Stimulated activated effector memory CD8-positive, alpha-beta T cell treated with anti-CD3 and anti-CD28 coated beads, Interleukin-12 subunit alpha, Interleukin-12 subunit beta, amount 100 ng/mL, for 72 hours (primary cell): ENCODE measurements around the gene TIMM10B.

Source experiments
- ATAC-seq: fragments of 150-1000 bp; cut with Tn5 transposase; 2 replicates; pipeline ENCODE4 v1.10.0; 2021
- DNase-seq, 2 donors: peaks; one replicate each; pipeline ENCODE4 v3.0.0; 2021 to 2022; ENCODE audit warnings: low spot score in 2 of 2
- H3K27ac Mint-ChIP-seq: one replicate; pipeline ENCODE4 v1.8.0; 2022; ENCODE audit warnings: mild to moderate bottlenecking, mixed read lengths
- H3K36me3 Mint-ChIP-seq: one replicate; pipeline ENCODE4 v1.8.0; 2022; ENCODE audit warnings: mild to moderate bottlenecking, mixed read lengths
- H3K4me1 Mint-ChIP-seq: one replicate; pipeline ENCODE4 v1.8.0; 2022; ENCODE audit warnings: mixed read lengths
- H3K4me3 Mint-ChIP-seq: one replicate; pipeline ENCODE4 v1.8.0; 2022; ENCODE audit warnings: mild to moderate bottlenecking, mixed read lengths
- H3K9me3 Mint-ChIP-seq: one replicate; pipeline ENCODE4 v1.8.0; 2022; ENCODE audit warnings: mixed read lengths

TIMM10B gene

DNA sequence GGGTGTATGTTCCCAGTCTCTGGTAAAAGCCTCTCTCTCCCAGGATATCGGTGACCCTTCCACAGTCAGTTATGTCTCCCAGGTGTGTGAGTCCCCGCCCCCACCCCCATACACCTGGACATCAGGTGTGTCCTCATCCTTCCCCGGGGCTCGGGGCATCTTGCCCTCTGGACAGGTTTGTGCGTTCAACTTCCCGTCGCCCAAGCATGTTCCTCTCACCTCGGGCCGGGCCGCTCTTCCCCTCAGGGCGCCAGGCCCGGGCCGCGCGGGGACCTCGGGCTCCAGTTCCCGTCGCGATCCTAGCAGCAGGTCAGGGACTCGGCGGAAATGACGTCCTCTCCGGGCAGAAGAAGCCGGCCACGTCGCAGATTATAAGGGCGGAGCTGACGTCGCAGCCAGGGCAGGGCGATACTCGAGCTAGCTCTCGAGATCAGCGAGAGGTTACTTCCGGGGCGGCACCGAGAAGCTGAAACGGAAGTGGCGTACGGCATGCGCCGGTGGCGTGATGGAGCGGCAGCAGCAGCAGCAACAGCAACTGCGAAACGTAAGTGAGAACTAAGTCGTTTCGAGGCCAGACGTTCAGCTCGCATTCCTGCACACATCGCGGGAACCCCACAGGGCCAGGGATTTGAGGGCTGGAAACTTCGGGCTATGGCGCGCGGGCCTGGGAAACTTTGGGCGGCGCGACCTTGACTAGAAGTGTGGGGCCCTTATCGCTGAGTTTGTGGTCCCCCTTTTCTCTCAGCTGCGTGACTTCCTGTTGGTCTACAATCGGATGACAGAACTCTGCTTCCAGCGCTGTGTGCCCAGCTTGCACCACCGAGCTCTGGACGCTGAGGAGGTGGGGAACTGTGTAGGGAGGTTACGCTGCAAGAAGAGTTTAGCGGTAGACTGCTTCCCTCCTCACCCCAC is at the start of gene TIMM10B, which contains the start of gene ARFIP2:
TIMM10B (plus strand) TSS at position 490 of the 912 bp plus-strand sequence; CDS start at position 506, 16 bp downstream.
ARFIP2 (minus strand) TSS at position 320 of the 912 bp plus-strand sequence. CDS start 910 bp downstream, outside the sequence.
- no peaks in the 10 kb centered on the region for H3K9me3 Mint-ChIP-seq
- H3K4me1 Mint-ChIP-seq, result peaks cover 45% of the 10 kb centered on the region
- peak within 1 kb of the TSS; percentile 99 for H3K27ac Mint-ChIP-seq
- ATAC-seq (peak; percentile 99), DNase-seq (peak; percentile 86 to 97)
- H3K4me3 Mint-ChIP-seq, result peak within 1 kb of the TSS; percentile 95
- H3K36me3 Mint-ChIP-seq, result peaks cover 34% of the 10 kb centered on the region

- H3K4me3 Mint-ChIP-seq, result no peak overlapping the region
- H3K36me3 Mint-ChIP-seq, result no peaks in the 10 kb centered on the region
- peaks cover 13% of the 10 kb centered on the region for H3K4me1 Mint-ChIP-seq
- DNase-seq (no peak), ATAC-seq (no peak)
- no peak overlapping the region for H3K27ac Mint-ChIP-seq
- no peaks in the 10 kb centered on the region for H3K9me3 Mint-ChIP-seq
Observed at GRCh38 chr11:6431861-6432260, 49.4 kb upstream of the TIMM10B start.

- Mint-ChIP-seq H3K36me3 (no peaks in the 10 kb centered on the region), H3K4me3 (no peak overlapping the region), H3K9me3 (no peaks in the 10 kb centered on the region), H3K27ac (no peak overlapping the region), H3K4me1 (peaks cover 13% of the 10 kb centered on the region)
- no peak for DNase-seq
- no peak for ATAC-seq
Observed at GRCh38 chr11:6433998-6434660, 47.2 kb upstream of the TIMM10B start.

DNA sequence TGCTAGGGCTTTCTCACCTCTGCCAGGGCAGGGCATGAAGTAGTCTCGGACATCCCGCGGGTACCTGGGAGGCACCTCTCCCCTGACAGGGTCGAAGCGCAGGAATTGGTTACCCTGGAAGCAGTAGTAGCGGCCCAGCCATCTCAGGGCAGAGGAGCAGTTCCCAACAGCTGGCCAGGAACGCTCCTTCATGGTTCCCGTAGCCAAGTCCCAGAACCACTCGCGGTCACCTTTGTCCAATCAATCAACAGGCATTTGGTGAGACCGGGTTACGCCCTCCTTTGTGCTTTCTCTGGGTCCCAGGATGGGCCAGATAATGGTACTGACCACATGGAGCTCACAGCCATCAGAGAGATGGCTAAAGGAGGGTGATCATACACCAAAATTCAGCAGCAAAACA is 43.9 kb upstream of the TIMM10B start:
- H3K9me3 Mint-ChIP-seq, result no peaks in the 10 kb centered on the region
- DNase-seq (no peak), ATAC-seq (no peak)
- no peak overlapping the region for H3K4me3 Mint-ChIP-seq
- no peak overlapping the region for H3K27ac Mint-ChIP-seq
- peaks cover 5% of the 10 kb centered on the region for H3K36me3 Mint-ChIP-seq
- H3K4me1 Mint-ChIP-seq, result peaks cover 5% of the 10 kb centered on the region

DNA sequence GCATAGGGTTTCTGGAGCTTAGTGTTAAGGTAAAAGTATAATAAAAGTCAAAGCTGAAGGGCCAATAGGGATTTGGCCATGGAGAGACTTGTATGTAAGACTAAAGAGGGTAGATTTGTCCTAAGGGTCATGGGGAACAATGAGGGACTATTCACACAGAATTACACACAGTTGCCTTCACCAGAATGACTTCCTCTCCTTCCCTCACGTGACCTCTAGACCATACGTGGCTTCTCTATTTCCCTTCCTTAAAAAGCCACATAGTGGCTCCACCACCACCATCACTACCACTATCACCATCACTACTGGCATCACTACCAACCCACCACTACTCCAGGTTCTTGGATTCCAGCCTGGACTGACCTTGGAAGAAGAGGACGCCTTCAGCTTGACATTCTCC is 43.3 kb upstream of the TIMM10B start:
- Mint-ChIP-seq H3K27ac (no peak overlapping the region), H3K4me1 (peaks cover 5% of the 10 kb centered on the region), H3K9me3 (no peaks in the 10 kb centered on the region), H3K36me3 (peaks cover 5% of the 10 kb centered on the region), H3K4me3 (no peak overlapping the region)
- ATAC-seq (peak; percentile 49), DNase-seq (no peak)

- Mint-ChIP-seq H3K4me3 (no peak overlapping the region), H3K4me1 (peaks cover 5% of the 10 kb centered on the region), H3K9me3 (no peaks in the 10 kb centered on the region), H3K36me3 (peaks cover 5% of the 10 kb centered on the region), H3K27ac (no peak overlapping the region)
- no peak for DNase-seq
- ATAC-seq, result peak; percentile 52
Observed at GRCh38 chr11:6438979-6439571, 42.2 kb upstream of the TIMM10B start.

- no peak for ATAC-seq
- no peak within 1 kb of the TSS for H3K4me3 Mint-ChIP-seq
- H3K9me3 Mint-ChIP-seq, result no peaks in the 10 kb centered on the region
- DNase-seq, result no peak
- H3K27ac Mint-ChIP-seq, result no peak within 1 kb of the TSS
- H3K4me1 Mint-ChIP-seq, result peaks cover 2% of the 10 kb centered on the region
- H3K36me3 Mint-ChIP-seq, result peaks cover 5% of the 10 kb centered on the region
Observed at GRCh38 chr11:6440906-6441358, 40.4 kb upstream of the TIMM10B start, which contains the start of gene HPX. Gene HPX (minus strand): TSS chr11:6440987. CDS start chr11:6440963, 24 bp downstream.

- Mint-ChIP-seq H3K36me3 (peaks cover 5% of the 10 kb centered on the region), H3K4me3 (no peak overlapping the region), H3K9me3 (no peaks in the 10 kb centered on the region), H3K4me1 (no peaks in the 10 kb centered on the region), H3K27ac (no peak overlapping the region)
- no peak for DNase-seq
- no peak for ATAC-seq
Observed at GRCh38 chr11:6442441-6442840, 38.9 kb upstream of the TIMM10B start.

- peaks cover 5% of the 10 kb centered on the region for H3K36me3 Mint-ChIP-seq
- no peaks in the 10 kb centered on the region for H3K9me3 Mint-ChIP-seq
- no peak overlapping the region for H3K27ac Mint-ChIP-seq
- H3K4me3 Mint-ChIP-seq, result no peak overlapping the region
- peak; percentile 77 for ATAC-seq
- no peaks in the 10 kb centered on the region for H3K4me1 Mint-ChIP-seq
- peak; percentile 37 to 68 for DNase-seq
Observed at GRCh38 chr11:6443269-6444003, 37.9 kb upstream of the TIMM10B start.

DNA sequence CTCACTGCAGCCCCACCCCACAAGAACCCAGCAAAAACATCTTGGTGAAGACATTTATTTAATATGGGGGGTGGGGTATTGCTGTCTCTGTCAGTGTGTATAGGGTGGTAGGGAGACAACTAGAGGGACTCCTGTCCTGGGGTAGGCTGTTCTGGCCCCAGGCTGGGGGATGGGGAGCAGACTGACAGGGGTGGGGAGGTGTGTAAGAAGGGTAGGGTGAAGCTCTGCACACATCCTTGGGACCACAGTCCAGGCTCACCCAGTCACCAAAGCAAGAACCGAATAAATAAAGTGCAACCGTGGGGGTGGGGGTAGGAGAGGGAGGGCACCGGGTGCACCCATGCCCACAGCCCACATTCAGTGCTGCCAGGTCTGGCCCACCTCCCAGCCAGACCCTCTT is 32.7 kb upstream of the TIMM10B start:
- Mint-ChIP-seq H3K36me3 (no peaks in the 10 kb centered on the region), H3K9me3 (no peaks in the 10 kb centered on the region), H3K27ac (no peak overlapping the region), H3K4me3 (no peak overlapping the region), H3K4me1 (no peaks in the 10 kb centered on the region)
- ATAC-seq, result no peak
- DNase-seq, result no peak

DNA sequence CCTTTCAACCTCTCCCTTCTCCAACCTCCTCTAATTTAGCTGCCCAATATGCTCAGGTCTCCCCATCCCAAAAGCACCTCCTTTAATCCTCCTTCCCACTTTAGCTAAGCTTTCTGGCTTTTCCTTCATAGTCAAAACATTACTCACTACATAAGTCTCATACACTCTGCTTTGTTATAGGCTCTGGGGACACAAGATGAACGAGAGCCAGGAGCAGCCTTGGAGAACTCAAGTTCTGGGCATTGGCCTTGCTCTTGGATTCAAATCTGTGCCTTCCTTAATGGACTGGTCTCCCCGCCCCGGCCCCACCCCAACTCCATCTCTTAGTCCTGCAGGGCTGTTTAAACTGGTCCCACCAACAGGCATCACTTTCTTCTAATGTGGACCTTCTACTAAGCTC is 29.1 kb upstream of the TIMM10B start:
- no peak overlapping the region for H3K4me3 Mint-ChIP-seq
- no peak overlapping the region for H3K27ac Mint-ChIP-seq
- ATAC-seq, result no peak
- no peaks in the 10 kb centered on the region for H3K36me3 Mint-ChIP-seq
- H3K9me3 Mint-ChIP-seq, result no peaks in the 10 kb centered on the region
- no peaks in the 10 kb centered on the region for H3K4me1 Mint-ChIP-seq
- no peak for DNase-seq

DNA sequence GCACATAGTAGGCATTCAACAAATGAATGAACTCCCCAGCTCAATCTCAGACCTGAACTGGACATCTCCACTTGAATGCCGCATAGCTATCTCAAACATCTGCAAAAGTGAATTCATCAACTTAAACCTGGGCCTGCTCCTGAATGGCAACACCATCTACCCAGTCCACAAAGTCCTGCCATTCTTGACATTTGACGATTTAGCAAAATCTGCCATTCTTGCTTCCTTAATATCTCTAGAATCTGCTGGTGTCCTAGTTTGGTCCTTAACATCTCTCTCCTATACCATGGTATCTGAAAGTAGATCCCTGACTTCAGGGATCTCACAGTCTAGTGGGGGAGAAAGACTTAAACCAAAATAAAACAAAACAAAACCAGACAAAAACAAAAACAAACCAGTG is 28.1 kb upstream of the TIMM10B start:
- H3K9me3 Mint-ChIP-seq, result no peaks in the 10 kb centered on the region
- ATAC-seq, result no peak
- no peaks in the 10 kb centered on the region for H3K4me1 Mint-ChIP-seq
- no peak for DNase-seq
- H3K27ac Mint-ChIP-seq, result no peak overlapping the region
- H3K4me3 Mint-ChIP-seq, result no peak overlapping the region
- no peaks in the 10 kb centered on the region for H3K36me3 Mint-ChIP-seq

DNA sequence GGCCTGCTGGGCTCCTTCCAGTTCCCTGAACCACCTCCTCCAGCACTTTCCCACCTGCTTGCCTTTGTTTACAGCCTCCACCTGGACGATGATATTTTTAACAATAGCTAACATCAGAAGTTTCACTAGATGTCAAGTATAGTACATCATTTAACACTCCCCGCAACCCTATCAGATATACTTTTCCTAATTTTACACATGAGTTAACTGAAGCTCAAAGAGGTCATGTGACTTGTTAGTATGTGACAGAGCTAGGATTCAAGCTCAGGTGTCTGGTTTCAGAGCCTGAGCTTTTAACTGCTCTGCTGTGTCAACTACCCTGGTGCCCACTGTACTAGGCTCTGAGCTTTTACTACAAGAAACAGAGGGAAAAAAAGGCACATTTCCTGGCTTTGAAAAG is 26.2 kb upstream of the TIMM10B start:
- H3K4me1 Mint-ChIP-seq, result no peaks in the 10 kb centered on the region
- no peak overlapping the region for H3K4me3 Mint-ChIP-seq
- ATAC-seq (no peak), DNase-seq (no peak)
- no peaks in the 10 kb centered on the region for H3K9me3 Mint-ChIP-seq
- H3K36me3 Mint-ChIP-seq, result no peaks in the 10 kb centered on the region
- H3K27ac Mint-ChIP-seq, result no peak overlapping the region

DNA sequence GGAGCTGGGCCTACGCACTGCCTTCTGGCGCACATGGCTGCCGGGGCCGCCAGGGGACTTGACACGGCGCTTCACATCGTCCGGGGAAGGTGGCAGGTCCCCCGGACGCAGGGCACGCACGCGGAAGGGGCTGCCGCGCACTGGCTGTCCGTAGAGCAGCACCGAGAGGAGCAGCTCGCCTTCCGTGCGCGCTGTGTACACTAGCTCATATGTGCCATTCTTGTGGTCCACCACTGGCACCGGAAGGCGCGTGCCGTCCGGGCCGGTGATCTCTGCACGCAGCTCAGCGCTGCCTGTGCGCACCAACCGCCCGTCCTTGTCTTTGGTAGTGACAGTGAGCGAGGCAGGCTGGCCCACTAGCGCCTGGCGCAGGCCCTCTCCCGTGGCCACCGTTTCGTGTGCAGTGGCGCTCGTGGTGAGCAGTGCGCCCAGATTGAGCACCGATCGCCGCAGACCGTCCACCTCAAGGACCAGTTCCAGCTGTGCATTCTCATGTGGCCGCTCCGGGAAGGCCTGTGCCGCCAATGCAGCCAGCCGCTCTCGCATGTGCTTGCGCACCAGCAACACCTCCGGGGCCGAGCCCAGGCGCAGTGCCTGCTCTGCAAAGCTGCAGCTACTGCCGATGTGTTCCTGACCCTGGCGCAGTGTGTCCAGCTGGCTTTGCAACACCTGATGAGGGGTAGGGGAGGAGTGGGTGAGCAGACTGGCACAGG is 24.8 kb upstream of the TIMM10B start:
- Mint-ChIP-seq H3K36me3 (no peaks in the 10 kb centered on the region), H3K4me1 (no peaks in the 10 kb centered on the region), H3K9me3 (no peaks in the 10 kb centered on the region), H3K27ac (no peak overlapping the region), H3K4me3 (no peak overlapping the region)
- no peak for DNase-seq
- no peak for ATAC-seq
